ENCODE data around the gene SYDE2. TPM values are rescaled to one million over a fixed set of nuclear protein-coding genes. Genes with fewer than 3 reads are reported as not detected.

Gene SYDE2
- total RNA-seq, 1 experiment from 2014 or later, result 1.8 TPM

DNA sequence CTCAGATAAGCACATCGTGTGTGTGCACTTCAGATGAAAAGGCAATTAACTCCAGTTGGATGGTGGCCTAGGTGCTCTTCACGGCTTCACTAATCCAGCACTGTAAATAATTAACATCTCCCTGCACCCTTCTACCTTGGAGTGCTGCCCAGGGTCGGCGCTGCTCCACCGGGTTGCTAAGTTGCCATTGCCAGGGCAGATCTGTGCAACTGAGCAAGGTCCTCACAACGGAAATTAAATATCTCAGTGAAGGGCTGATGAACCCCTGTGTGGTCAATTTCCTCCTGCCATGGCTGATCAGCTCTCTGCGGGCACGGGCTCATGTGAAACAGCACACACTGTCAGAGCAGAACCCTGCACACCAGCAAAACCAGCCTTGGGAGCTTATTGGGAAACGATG is 63.2 kb downstream of the SYDE2 start:
- in situ Hi-C loops (cut with HindIII; ENCODE audit: low pct_unique_long_range_greater_than_20kb, low sequenced_read_pairs), result no loop called here
- peak; percentile 79 for DNase-seq (ENCODE audit: low read depth)

DNA sequence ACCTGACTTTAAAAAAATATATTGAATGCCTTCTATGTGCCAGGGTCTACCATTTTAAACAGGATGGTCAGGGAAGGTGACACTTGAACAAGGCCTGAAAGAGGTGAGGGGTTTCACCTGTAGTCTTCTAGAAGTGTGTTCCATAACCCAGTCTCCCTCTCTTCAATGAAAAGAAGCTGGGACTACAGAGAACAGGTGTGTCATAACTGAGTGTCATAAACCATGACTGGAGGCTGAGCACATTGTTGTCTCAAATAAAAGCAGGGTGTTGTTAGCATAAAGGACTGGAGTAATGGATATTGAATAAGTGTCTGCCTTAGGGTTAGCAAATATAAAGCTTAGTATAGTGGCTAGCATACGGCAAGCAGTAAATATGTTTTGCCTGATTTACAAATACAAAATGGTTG is 65.4 kb downstream of the SYDE2 start:
- in situ Hi-C loops (cut with HindIII; ENCODE audit: low pct_unique_long_range_greater_than_20kb, low sequenced_read_pairs), result no loop called here
- no peak for DNase-seq (ENCODE audit: low read depth)

DNA sequence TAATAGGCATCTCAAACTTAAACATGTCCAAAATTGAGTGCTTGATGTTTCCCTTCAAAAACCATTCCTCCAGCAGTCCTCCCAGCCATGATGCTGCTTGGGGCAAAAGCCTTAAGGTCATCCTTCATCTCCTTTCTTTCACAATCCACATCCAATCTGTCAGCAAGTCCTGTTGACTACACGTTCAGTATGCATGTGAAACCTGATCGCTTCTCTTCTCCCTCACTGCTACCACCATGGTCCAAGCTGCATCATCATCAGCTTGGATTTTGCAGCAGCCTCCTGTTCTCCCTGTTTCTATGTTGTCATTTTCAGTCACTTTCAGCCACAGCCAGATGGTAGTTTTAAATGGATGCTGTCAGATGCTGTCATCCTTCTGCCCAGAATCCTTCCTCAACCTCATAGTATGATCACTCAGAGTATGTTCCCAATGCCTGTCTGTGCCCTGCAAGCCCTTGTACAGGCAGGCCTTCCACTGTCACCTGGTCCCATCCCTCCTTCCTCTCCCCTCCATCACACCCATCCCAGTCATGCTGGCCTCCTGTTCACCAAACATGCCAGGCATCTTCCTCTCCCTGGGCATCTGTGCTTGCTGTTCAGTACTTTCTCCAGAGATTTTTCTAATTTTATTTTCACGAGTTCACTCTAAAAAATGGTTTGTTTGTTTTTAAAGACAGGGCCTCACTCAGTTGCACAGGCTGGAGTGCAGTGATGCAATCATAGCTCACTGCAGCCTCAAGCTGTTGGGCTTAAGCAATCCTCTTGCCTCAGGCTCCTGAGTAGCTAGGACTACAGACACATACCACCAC is 66.0 kb downstream of the SYDE2 start:
- in situ Hi-C loops (cut with HindIII; ENCODE audit: low pct_unique_long_range_greater_than_20kb, low sequenced_read_pairs), result no loop called here
- DNase-seq (ENCODE audit: low read depth), result peak; percentile 33

DNA sequence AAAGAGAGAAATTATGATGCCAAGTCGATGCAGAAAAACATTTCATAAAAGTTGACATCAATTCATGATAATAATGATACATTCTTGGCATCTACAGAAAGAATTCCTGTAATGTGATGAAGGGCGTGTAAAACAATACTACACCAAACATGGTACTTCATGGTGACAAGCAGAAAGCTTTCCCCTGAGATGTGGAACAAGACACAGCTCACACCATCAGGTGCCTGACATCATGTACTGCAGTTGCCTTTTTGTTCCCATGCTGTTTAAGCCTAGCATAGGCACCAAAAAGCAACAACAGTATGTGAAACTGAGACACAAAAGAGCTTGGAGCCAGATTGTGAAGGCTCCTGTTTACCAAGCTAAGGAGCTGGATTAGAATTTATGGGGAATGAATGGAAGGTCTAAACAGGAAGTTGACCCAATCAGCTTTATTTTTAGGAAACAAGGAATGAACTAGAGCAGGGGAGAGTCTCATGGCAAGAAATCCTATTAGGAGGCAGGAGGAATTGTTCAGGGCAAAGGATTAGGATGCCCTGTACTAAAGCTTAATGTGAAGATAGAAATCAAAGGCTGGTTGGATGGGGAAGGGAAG is 67.2 kb downstream of the SYDE2 start:
- DNase-seq (ENCODE audit: low read depth), result no peak
- in situ Hi-C loops (cut with HindIII; ENCODE audit: low pct_unique_long_range_greater_than_20kb, low sequenced_read_pairs), result no loop called here

DNA sequence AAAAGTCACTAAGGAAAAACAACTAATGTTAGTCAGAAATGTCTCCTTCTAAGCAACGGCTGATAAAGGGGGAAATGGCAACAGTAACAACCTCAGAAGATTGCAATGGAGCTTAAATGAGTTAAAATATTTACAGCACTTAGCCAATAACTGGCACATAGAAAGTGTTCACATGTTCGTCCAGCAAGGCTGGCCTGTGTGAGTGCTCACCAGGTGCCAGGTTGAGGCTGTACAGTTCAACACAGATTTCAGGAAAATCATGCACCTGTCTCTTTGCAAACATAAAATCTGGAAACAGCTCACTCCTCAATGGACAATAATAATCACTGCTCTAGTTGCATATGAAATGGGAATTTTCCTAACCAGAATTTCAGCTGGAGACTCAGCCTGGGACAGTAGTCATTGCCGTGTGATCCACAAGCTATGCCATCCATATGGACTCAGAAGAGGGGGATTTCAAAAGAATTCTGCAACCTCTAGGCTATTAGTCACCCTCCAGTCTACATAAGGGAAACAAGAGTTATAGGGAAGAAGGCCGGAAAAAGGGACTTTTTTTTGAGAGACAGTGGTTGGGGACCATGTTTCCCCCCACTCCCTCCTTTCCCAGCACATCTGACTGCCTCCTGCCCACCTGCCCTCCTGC is 68.6 kb downstream of the SYDE2 start:
- in situ Hi-C loops (cut with HindIII; ENCODE audit: low pct_unique_long_range_greater_than_20kb, low sequenced_read_pairs), result no loop called here
- no peak for DNase-seq (ENCODE audit: low read depth)

DNA sequence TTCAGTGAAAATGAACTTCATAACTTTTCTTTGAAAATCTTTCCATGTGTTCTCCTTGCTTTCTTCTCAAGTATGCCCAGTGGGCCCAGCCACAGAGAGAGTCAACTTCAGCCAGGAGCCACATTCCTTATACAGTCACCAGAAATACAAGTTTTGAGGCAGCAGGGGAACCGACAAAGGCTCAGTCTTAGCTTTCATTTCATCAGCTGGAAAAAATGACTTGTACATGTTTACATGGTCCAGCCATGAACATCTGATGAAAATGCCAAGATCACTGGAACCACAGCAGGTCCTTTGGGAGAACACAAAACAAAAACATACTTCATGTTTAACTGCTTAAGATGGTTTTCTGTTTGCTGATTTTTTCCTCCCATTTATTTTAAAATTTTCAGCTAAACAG is 72.5 kb downstream of the SYDE2 start:
- in situ Hi-C loops (cut with HindIII; ENCODE audit: low pct_unique_long_range_greater_than_20kb, low sequenced_read_pairs), result no loop called here
- no peak for DNase-seq (ENCODE audit: low read depth)

DNA sequence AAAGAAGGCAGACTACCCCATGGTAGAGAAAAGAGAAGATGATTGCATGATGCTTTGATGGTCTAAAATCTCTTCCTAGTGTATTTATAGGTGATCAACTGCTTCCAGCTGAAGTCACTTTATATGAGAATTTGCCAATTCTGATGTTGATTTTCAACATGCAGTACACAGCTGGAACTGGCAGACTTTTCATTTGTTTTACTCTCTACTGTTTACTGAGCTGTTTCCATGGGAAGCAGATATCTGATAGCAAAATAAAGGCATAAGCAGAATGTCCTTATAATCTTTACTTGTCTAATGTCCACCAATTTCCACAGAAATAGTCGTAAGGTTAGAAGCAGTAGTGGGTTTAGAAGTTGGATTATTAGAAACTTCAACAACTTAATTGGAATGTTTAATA is 74.9 kb downstream of the SYDE2 start:
- in situ Hi-C loops (cut with HindIII; ENCODE audit: low pct_unique_long_range_greater_than_20kb, low sequenced_read_pairs), result no loop called here
- DNase-seq (ENCODE audit: low read depth), result no peak

DNA sequence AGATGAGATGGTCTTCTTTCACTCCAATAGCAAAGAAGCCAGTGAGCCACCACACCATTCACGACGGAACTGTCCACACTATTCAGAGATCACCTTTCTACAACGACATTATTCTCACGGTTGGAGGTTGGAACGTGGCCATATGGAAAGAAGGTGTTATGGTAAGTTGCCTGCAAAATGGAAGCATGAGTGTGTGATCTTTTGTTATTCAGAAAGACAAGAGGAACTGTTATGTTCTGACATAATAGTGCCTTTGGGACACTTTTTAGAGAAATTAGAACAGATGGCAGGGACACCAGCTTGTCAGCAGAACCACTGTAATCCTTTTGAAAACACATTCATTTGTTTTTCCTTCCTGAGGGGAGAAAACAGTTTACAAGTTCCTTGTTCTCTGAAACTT is 76.7 kb downstream of the SYDE2 start:
- no peak for DNase-seq (ENCODE audit: low read depth)
- in situ Hi-C loops (cut with HindIII; ENCODE audit: low pct_unique_long_range_greater_than_20kb, low sequenced_read_pairs), result no loop called here

DNA sequence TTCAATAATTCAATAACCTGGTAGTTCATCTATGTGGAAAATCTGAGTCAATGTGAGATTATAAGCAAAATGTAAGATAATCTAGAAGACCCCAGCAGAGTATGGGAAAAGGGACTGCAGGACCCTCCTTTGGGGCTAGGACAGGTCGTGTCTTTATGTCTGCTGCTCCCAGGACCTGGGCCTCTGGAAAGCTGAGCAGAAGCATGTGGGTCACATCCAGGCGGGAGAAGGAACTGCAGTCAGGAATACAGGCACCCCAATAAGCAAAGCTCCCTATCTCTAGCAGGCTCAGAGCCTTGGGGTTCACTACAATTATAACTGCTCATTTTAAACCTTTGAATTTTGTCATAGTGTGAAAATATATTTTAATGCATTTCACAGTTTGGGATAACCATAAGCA is 78.6 kb downstream of the SYDE2 start:
- in situ Hi-C loops (cut with HindIII; ENCODE audit: low pct_unique_long_range_greater_than_20kb, low sequenced_read_pairs), result no loop called here

DNA sequence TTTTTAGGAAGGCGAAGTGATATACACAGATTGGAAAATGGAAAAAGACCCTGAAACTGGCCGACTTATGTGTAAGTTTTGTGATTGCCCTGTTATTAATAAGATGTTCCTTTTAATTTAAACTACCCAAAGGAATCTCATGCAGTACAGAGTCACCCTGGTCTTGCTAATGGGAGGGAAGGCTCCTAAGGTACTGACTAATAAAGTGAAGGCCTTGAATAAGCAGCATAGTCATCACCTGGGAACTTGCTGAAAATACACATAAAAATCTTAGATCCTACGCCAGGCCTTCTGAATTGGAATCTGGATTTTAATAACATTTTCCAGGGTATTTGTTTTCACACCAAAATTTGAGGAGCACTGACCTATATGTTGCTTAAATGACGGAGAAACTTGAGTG is 79.1 kb downstream of the SYDE2 start:
- no peak for DNase-seq (ENCODE audit: low read depth)
- in situ Hi-C loops (cut with HindIII; ENCODE audit: low pct_unique_long_range_greater_than_20kb, low sequenced_read_pairs), result no loop called here

More for the DNA sequence above, 78.6 kb downstream of the SYDE2 start:
- DNase-seq (ENCODE audit: low read depth), result no peak

DNA sequence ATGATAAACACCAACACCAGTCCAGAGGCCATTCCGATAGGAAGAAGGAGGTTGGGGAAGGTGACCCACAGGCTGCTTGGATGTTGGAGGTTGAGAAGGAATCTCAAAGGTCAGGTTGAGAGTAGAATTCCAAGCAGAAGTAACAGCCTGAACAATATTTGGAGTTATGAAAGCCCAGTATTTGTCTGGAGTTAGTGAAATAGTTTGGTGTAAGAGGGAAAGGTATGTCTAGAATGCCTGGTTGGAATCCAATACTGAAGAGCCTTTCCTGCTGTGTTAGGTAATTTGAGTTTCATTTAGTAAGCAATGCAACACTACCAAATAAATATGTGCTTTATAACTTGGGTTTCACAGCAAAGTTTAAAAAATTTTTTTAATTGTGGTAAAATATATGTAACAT is 82.1 kb downstream of the SYDE2 start:
- DNase-seq (ENCODE audit: low read depth), result no peak
- in situ Hi-C loops (cut with HindIII; ENCODE audit: low pct_unique_long_range_greater_than_20kb, low sequenced_read_pairs), result no loop called here

DNA sequence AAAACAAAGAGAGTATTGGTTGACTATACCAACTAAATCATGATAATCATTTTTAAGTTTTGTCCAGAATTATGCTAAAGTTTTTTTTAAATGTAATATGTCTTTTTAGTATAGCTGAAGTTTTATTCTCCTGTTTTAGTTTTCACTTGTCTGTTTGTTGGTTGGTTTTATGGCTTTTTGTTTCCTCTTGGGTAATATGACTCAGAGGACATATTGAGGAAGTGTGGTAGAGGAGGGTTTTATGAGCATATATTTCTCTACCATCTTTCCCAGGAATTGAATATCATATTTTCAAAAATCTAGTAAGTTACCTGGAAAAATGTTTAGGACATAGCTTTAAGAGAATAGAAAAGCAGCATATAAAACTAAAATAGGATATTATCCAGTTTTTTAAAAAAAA is 84.0 kb downstream of the SYDE2 start:
- in situ Hi-C loops (cut with HindIII; ENCODE audit: low pct_unique_long_range_greater_than_20kb, low sequenced_read_pairs), result no loop called here
- no peak for DNase-seq (ENCODE audit: low read depth)

DNA sequence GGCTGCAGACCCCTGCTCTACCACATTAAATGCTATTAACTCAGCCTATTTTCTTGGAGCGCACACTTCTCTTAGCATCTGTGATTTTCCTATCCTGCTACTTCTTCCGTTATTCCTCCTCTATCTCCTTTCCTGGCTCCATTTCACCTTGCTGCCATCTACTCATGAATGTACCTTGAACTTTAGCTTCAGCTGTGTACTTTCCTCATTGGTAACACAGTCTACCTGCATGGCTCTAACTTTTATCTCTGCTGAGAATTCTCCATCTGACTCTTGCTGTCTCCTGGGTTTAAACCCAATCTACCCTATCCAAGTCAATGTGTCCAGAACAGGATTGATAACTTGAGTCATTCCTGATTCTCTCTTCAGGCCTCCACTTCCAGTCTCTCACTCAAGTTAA is 84.9 kb downstream of the SYDE2 start:
- DNase-seq (ENCODE audit: low read depth), result no peak
- in situ Hi-C loops (cut with HindIII; ENCODE audit: low pct_unique_long_range_greater_than_20kb, low sequenced_read_pairs), result no loop called here

DNA sequence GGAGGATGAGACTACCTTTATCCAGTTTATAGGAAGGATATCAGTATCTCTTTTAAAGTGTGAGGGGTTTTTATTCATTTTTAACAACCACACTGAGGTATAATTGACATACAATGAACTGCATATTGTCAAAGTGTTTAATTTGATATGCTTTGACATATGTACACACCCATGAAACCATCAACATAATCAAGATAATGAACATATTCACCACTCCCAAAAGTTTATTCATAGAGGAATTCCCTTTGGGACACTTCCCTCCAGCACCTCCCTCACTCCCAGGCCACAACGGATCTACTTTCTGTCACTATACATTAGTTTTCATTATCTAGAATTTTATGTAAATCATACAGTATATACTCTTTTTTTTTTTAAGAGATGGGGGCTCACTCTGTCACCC is 89.1 kb downstream of the SYDE2 start:
- in situ Hi-C loops (cut with HindIII; ENCODE audit: low pct_unique_long_range_greater_than_20kb, low sequenced_read_pairs), result no loop called here
- no peak for DNase-seq (ENCODE audit: low read depth)

DNA sequence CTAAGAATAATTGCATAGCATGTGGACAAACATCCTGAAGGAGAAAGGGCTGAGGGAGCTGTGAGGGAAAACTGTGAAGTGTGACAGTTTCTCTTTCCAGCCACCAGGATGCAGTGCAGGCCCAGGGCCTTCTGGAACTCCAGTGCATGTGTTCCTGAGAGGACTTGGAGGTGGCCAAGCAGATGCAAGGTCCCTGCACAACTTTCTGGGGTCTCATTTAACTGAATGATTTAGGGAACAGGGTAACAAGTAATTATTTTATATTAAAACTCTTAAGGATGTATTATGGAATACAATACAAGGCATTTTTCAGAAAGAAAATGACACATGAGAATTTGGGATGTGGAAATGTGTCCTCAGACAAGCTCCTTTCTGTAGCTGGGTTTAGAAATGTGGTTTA is 91.3 kb downstream of the SYDE2 start:
- DNase-seq (ENCODE audit: low read depth), result peak; percentile 33
- in situ Hi-C loops (cut with HindIII; ENCODE audit: low pct_unique_long_range_greater_than_20kb, low sequenced_read_pairs), result no loop called here

Other genes starting within 250 kb of the SYDE2 start
- 3.1 TPM in 1 of 2 replicates, not detected in the other for gene MCOLN2, start 203.9 kb downstream of the SYDE2 start, total RNA-seq (2014; rRNA removed; shearing (Covaris generic); ENCODE audit: low replicate concordance)
- 0.46 and 1.0 TPM in 2 replicates for gene MCOLN3, start 152.5 kb downstream of the SYDE2 start, total RNA-seq (2014; rRNA removed; shearing (Covaris generic); ENCODE audit: low replicate concordance)
- gene C1orf52, start 58.6 kb upstream of the SYDE2 start, total RNA-seq (2014; rRNA removed; shearing (Covaris generic); ENCODE audit: low replicate concordance), result 8.0 and 32.7 TPM in 2 replicates
- 7.4 and 11.3 TPM in 2 replicates for gene BCL10, start 75.6 kb upstream of the SYDE2 start, total RNA-seq (2014; rRNA removed; shearing (Covaris generic); ENCODE audit: low replicate concordance)

Data from Caki2 (cell line).